GM12878 (cell line): Measurements from ENCODE around the gene LRR1. TPM values are rescaled to one million over a fixed set of nuclear protein-coding genes. Genes with fewer than 3 reads are reported as not detected.

Source experiments
- ATAC-seq: fragments of 200-7000 bp; cut with Tn5 transposase; 3 replicates; pipeline ENCODE4 v1.9.1; 2020; ENCODE audit warnings: mild to moderate bottlenecking, moderate library complexity
- BruUV-seq: library from RNA; stranded (reverse); fragments of 400-500 nt; replicated peaks from 2 replicates; lab custom pipeline; 2021; lab: Mats Ljungman, UMichigan
- CTCF ChIA-PET: fragments of 300-600 bp; sonication (Branson Sonifier 250); formaldehyde crosslinking; extraction: SDS; loops from one replicate; lab custom pipeline; 2021; ENCODE audit warnings: inconsistent platforms; lab: Yijun Ruan, JAX
- POLR2A ChIA-PET: fragments of 350-600 bp; formaldehyde crosslinking; extraction: SDS; loops from one replicate; lab custom pipeline; 2021; ENCODE audit warnings: inconsistent platforms; lab: Charles Lee
- RAD21 ChIA-PET: fragments of 300-600 bp; sonication (Branson Sonifier 250); formaldehyde crosslinking; loops from one replicate; lab custom pipeline; 2023; ENCODE audit warnings: antibody characterized with exemption; ENCODE audit not compliant: unreplicated experiment; lab: Charles Lee
- SMC1A ChIA-PET: fragments of 300-600 bp; sonication (Branson Sonifier 250); formaldehyde crosslinking; loops from one replicate; lab custom pipeline; 2023; ENCODE audit not compliant: unreplicated experiment, uncharacterized antibody; lab: Charles Lee
- DNase-seq: peaks from one replicate; pipeline ENCODE4 v3.0.0-alpha.2; 2011; ENCODE audit warnings: low read depth, low spot score
- FAIRE-seq: peaks from 3 replicates; lab custom pipeline; 2011; peaks lifted over from hg19 to GRCh38; lab: Jason Lieb, UNC
- H2AFZ ChIP-seq: 2 replicates; pipeline ENCODE4 v1.6.0; 2011; ENCODE audit warnings: low read depth, low read length, control low read depth; ENCODE audit not compliant: control insufficient read depth
- H3K27ac ChIP-seq: 2 replicates; pipeline ENCODE4 v1.5.1; 2011; ENCODE audit warnings: control low read depth; ENCODE audit not compliant: control insufficient read depth, insufficient read depth
- H3K27me3 ChIP-seq, 2 experiments: replicated peaks in 1 of 2; 2 replicates each; pipeline versions ENCODE4 v1.6.0 to v1.6.1; 2011; ENCODE audit warnings: low read length in 1 of 2; ENCODE audit not compliant: control insufficient read depth in 2 of 2, insufficient read depth in 2 of 2
- H3K36me3 ChIP-seq, 2 experiments: 2 replicates each; pipeline ENCODE4 v1.5.1; 2011; ENCODE audit warnings: low read length in 1 of 2; ENCODE audit not compliant: control insufficient read depth in 2 of 2, insufficient read depth in 2 of 2
- H3K4me1 ChIP-seq: 2 replicates; pipeline ENCODE4 v1.6.1; 2011; ENCODE audit warnings: mild to moderate bottlenecking, low read length, moderate library complexity, mixed read lengths; ENCODE audit not compliant: control insufficient read depth, insufficient read depth
- H3K4me2 ChIP-seq: 2 replicates; pipeline ENCODE4 v1.6.0; 2011; ENCODE audit warnings: control low read depth; ENCODE audit not compliant: control insufficient read depth, insufficient read depth
- H3K4me3 ChIP-seq: fragments of 200-600 bp; sonication (generic); 2 replicates; pipeline ENCODE4 v1.5.1; 2016
- H3K79me2 ChIP-seq: 2 replicates; pipeline ENCODE4 v1.6.0; 2011; ENCODE audit warnings: low read length; ENCODE audit not compliant: control insufficient read depth, insufficient read depth
- H3K9ac ChIP-seq: 2 replicates; pipeline ENCODE4 v1.8.0; 2011; ENCODE audit warnings: low read length, control low read depth, mixed read lengths; ENCODE audit not compliant: control insufficient read depth, insufficient read depth
- H3K9me3 ChIP-seq: replicated peaks from 3 replicates; pipeline ENCODE4 v1.5.1; 2011; ENCODE audit warnings: mild to moderate bottlenecking, low read length; ENCODE audit not compliant: control insufficient read depth, insufficient read depth
- H4K20me1 ChIP-seq: 2 replicates; pipeline ENCODE4 v1.6.0; 2011; ENCODE audit not compliant: control insufficient read depth, insufficient read depth
- ATF7 ChIP-seq: fragments of 450-650 bp; IDR thresholded peaks from 2 replicates; pipeline ENCODE4 v1.6.1; 2016; ENCODE audit warnings: low read depth, mild to moderate bottlenecking
- BRCA1 ChIP-seq: IDR thresholded peaks from 2 replicates; pipeline ENCODE4 v1.6.1; 2011; ENCODE audit warnings: low read depth, low read length, improper control_type of control experiment
- CTCF ChIP-seq, 3 experiments: IDR thresholded peaks in 2 of 3; conservative IDR thresholded peaks in 1 of 3; 2 replicates each; pipeline ENCODE4 v1.5.1; 2011; ENCODE audit warnings: low read depth in 3 of 3, low read length in 3 of 3, mild to moderate bottlenecking in 3 of 3, control low read depth in 2 of 3, moderate library complexity in 2 of 3, inconsistent platforms in 1 of 3, mixed read lengths in 1 of 3; ENCODE audit not compliant: control insufficient read depth in 2 of 3, insufficient read depth in 1 of 3; ENCODE audit errors: extremely low read depth in 1 of 3
- EED ChIP-seq: sonication (generic); IDR thresholded peaks from 2 replicates; pipeline ENCODE4 v1.6.1; 2016; ENCODE audit warnings: antibody characterized with exemption, low read depth
- FOS ChIP-seq: IDR thresholded peaks from 3 replicates; pipeline ENCODE4 v1.6.1; 2011; ENCODE audit warnings: borderline replicate concordance; ENCODE audit not compliant: insufficient read length; ENCODE audit errors: extremely low read depth
- FOXK2 ChIP-seq: fragments of 450-650 bp; IDR thresholded peaks from 2 replicates; pipeline ENCODE4 v1.6.1; 2017; ENCODE audit warnings: mild to moderate bottlenecking, moderate library complexity
- GABPA ChIP-seq: IDR thresholded peaks from 2 replicates; pipeline ENCODE4 v1.6.1; 2014; ENCODE audit warnings: antibody characterized with exemption, low read depth, mild to moderate bottlenecking, inconsistent platforms
- JUND ChIP-seq: IDR thresholded peaks from 2 replicates; pipeline ENCODE4 v1.6.1; 2012; ENCODE audit warnings: low read depth, mild to moderate bottlenecking, low read length, improper control_type of control experiment, moderate library complexity
- KLF5 ChIP-seq: fragments of 450-650 bp; IDR thresholded peaks from 2 replicates; pipeline ENCODE4 v1.6.1; 2014; ENCODE audit warnings: mild to moderate bottlenecking; ENCODE audit not compliant: partially characterized antibody
- LARP7 ChIP-seq: fragments of 450-650 bp; IDR thresholded peaks from 2 replicates; pipeline ENCODE4 v1.6.1; 2017; ENCODE audit warnings: mild to moderate bottlenecking
- MAX ChIP-seq: IDR thresholded peaks from 2 replicates; pipeline ENCODE4 v1.6.1; 2012; ENCODE audit warnings: low read depth, low read length, improper control_type of control experiment
- NR2C1 ChIP-seq: fragments of 450-650 bp; IDR thresholded peaks from 2 replicates; pipeline ENCODE4 v1.6.1; 2017; ENCODE audit warnings: antibody characterized with exemption, mild to moderate bottlenecking, moderate library complexity
- SIN3A ChIP-seq: IDR thresholded peaks from 2 replicates; pipeline ENCODE4 v1.6.1; 2012; ENCODE audit warnings: low read depth, low read length, improper control_type of control experiment
- SUPT20H ChIP-seq: IDR thresholded peaks from 2 replicates; pipeline ENCODE4 v1.6.1; 2011; ENCODE audit warnings: low read depth, mild to moderate bottlenecking, low read length, moderate library complexity, borderline replicate concordance; ENCODE audit not compliant: control insufficient read depth
- ZBED1 ChIP-seq: IDR thresholded peaks from 2 replicates; pipeline ENCODE4 v1.6.1; 2016; ENCODE audit warnings: borderline replicate concordance
- ZNF217 ChIP-seq: fragments of 450-650 bp; IDR thresholded peaks from 2 replicates; pipeline ENCODE4 v1.6.1; 2017; ENCODE audit warnings: antibody characterized with exemption, mild to moderate bottlenecking
- ZNF622 ChIP-seq: fragments of 450-650 bp; IDR thresholded peaks from 2 replicates; pipeline ENCODE4 v1.6.1; 2017; ENCODE audit warnings: mild to moderate bottlenecking, inconsistent platforms
- WGBS: methylation state at CpG from one replicate; pipeline ENCODE4 v1.1.6; 2016; ENCODE audit warnings: low lambda C conversion rate; ENCODE audit not compliant: insufficient replicate concordance, insufficient coverage; ENCODE audit errors: missing lambda C conversion rate; 5-methylcytosine and 5-hydroxymethylcytosine counted together
- in situ Hi-C: fragments of 300-500 bp; cut with MboI; formaldehyde crosslinking; loops from 9 replicates; pipeline ENCODE4 v1.14.3; 2018; ENCODE audit warnings: mixed read lengths
- intact Hi-C: fragments of 100-400 bp; cut with micrococcal nuclease; formaldehyde crosslinking; loops from one replicate; pipeline ENCODE4 v1.14.2; 2022; ENCODE audit not compliant: unreplicated experiment
- polyA plus RNA-seq, 11 experiments: library from polyadenylated mRNA; depleted of rRNA in 4 of 11; unstranded in 6 of 11; stranded (reverse) in 5 of 11; fragments of >200 nt; fragmentation: Nextera tagmentation in 4 of 11; fragmentation: Illumina TruSeq in 1 of 11; extraction: Ambion mirVana in 4 of 11; extraction: Trizol in 1 of 11; gene quantifications; 1 replicate in 1 of 11; 2 replicates in 10 of 11; pipeline versions ENCODE4 v1.2.1 to v1.2.3, GENCODE V29; 2011 to 2016; ENCODE audit warnings: inconsistent platforms in 2 of 11, missing spikeins in 2 of 11, low read depth in 1 of 11
- total RNA-seq, 4 experiments: library from RNA; depleted of rRNA in 3 of 4; stranded (reverse); fragments of >200 nt in 3 of 4; fragmentation: Illumina TruSeq in 1 of 4; extraction: Trizol in 1 of 4; gene quantifications; 2 replicates each; pipeline versions ENCODE4 v1.2.1 to v1.2.3, GENCODE V29; 2013 to 2021
- TF ChIP-seq, protein P1 (sequence below): fragments of 450-650 bp; formaldehyde crosslinking; IDR thresholded peaks from 2 replicates; pipeline ENCODE4 v1.4.0; 2022; ENCODE audit warnings: mild to moderate bottlenecking, moderate library complexity

LRR1 gene
- total and polyA plus RNA-seq, 10 of the 15 experiments (the other 5 are each of a cell fraction or from before 2014, with no cell fraction given): 36.9 to 110 (median 53.1) TPM

DNA sequence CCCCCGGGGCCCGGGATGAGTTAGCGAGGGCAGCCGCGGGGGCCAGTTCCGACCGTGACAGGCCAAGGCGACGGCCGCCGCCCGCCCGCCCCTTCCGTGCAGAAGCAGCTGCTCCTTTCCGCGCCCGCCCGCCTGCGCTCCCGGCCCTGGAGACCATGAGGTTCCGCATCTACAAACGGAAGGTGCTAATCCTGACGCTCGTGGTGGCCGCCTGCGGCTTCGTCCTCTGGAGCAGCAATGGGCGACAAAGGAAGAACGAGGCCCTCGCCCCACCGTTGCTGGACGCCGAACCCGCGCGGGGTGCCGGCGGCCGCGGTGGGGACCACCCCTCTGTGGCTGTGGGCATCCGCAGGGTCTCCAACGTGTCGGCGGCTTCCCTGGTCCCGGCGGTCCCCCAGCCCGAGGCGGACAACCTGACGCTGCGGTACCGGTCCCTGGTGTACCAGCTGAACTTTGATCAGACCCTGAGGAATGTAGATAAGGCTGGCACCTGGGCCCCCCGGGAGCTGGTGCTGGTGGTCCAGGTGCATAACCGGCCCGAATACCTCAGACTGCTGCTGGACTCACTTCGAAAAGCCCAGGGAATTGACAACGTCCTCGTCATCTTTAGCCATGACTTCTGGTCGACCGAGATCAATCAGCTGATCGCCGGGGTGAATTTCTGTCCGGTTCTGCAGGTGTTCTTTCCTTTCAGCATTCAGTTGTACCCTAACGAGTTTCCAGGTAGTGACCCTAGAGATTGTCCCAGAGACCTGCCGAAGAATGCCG, 22.6 kb downstream of the LRR1 start:
- no peaks in the 10 kb centered on the region for H3K9me3 ChIP-seq
- no peaks in the 10 kb centered on the region for H3K27me3 ChIP-seq
- POLR2A ChIA-PET: interaction anchor here (0.5 to 6.2 kb wide), 13 partner anchors 11 to 714 kb away, joined by 3 to 122 read pairs (median 7); partner anchors contain the start of genes DNAAF2, KLHDC2, LRR1 and NEMF
- SMC1A ChIA-PET: interaction anchor here (0.7 to 3.2 kb wide), 10 partner anchors 10 to 247 kb away, joined by 3 to 28 read pairs (median 6); partner anchors contain the start of genes LRR1 and RPS29
- H3K79me2 ChIP-seq: peaks cover 91% of the 10 kb centered on the region
- in situ Hi-C loops: loop anchor here (10.0 kb wide), 1 partner anchor 1204 kb away; no protein-coding TSS in a partner anchor
- no peaks in the 10 kb centered on the region for H4K20me1 ChIP-seq
- RAD21 ChIA-PET: interaction anchor here (0.6 to 5.8 kb wide), 12 partner anchors 9 to 494 kb away, joined by 3 to 82 read pairs (median 6); partner anchors contain the start of genes DNAAF2, KLHDC2, LRR1 and RPS29
- no peaks in the 10 kb centered on the region; the same call in 1 of the 2 replicates for H3K4me1 ChIP-seq
- H2AFZ ChIP-seq: peak overlapping the region; percentile 26
- peak overlapping the region; percentile 98 for H3K9ac ChIP-seq
- WGBS: under 1% methylated on average over 65 of the region's 65 CpGs
- ATAC-seq (peak; percentile 57), DNase-seq (no peak), FAIRE-seq (no peak)
- CTCF ChIA-PET: interaction anchor here (0.5 to 2.7 kb wide), 11 partner anchors 11 to 232 kb away, joined by 3 to 23 read pairs (median 10); partner anchors contain the start of genes LRR1, NEMF and RPS29
- peak overlapping the region; percentile 98 for H3K27ac ChIP-seq
- peak overlapping the region; percentile 92 for H3K4me3 ChIP-seq
- H3K36me3 ChIP-seq: peaks cover 0 to 6% of the 10 kb centered on the region in 2 experiments
- BruUV-seq: no TSS peak
- intact Hi-C loops: loop anchor here (1.0 to 5.0 kb wide), 3 partner anchors 23 to 1046 kb away; partner anchors contain the start of genes LRR1, RPS29 and SAV1
- H3K4me2 ChIP-seq: peak overlapping the region; percentile 95
- 0 out of 2 replicates have a peak, but pooled peaks have one; percentile 15 for TF ChIP-seq EED
- no peak for TF ChIP-seq CTCF (IDR thresholded peaks at IDR 0.05 in 2 of 3, conservative IDR thresholded peaks at IDR 0.05 in 1 of 3; ENCODE audit: control insufficient read depth in 2 of 3, extremely low read depth in 1 of 3, insufficient read depth in 1 of 3, low read depth in 3 of 3, low read length in 3 of 3)
- no peak for TF ChIP-seq ZNF622
- no peak for TF ChIP-seq KLF5
- TF ChIP-seq ZNF217: peak; percentile 81; the same call in 1 of the 2 replicates
- TF ChIP-seq JUND: no peak
- peak; percentile 79 for TF ChIP-seq LARP7
- TF ChIP-seq SIN3A: peak; percentile 44; the same call in 1 of the 2 replicates
- TF ChIP-seq ZBED1: 0 out of 2 replicates have a peak, but pooled peaks have one; percentile 16
- TF ChIP-seq MAX: peak; percentile 17; the same call in 1 of the 2 replicates
- no peak for TF ChIP-seq NR2C1
- TF ChIP-seq, protein P1, sequence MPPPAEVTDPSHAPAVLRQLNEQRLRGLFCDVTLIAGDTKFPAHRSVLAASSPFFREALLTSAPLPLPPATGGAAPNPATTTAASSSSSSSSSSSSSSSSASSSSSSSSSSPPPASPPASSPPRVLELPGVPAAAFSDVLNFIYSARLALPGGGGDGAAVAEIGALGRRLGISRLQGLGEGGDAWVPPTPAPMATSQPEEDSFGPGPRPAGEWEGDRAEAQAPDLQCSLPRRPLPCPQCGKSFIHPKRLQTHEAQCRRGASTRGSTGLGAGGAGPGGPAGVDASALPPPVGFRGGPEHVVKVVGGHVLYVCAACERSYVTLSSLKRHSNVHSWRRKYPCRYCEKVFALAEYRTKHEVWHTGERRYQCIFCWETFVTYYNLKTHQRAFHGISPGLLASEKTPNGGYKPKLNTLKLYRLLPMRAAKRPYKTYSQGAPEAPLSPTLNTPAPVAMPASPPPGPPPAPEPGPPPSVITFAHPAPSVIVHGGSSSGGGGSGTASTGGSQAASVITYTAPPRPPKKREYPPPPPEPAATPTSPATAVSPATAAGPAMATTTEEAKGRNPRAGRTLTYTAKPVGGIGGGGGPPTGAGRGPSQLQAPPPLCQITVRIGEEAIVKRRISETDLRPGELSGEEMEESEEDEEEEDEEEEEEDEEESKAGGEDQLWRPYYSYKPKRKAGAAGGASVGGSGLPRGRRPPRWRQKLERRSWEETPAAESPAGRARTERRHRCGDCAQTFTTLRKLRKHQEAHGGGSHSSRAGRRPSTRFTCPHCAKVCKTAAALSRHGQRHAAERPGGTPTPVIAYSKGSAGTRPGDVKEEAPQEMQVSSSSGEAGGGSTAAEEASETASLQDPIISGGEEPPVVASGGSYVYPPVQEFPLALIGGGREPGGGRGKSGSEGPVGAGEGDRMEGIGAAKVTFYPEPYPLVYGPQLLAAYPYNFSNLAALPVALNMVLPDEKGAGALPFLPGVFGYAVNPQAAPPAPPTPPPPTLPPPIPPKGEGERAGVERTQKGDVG: no peak
- no peak for TF ChIP-seq FOS
- no peak for TF ChIP-seq SUPT20H
- no peak for TF ChIP-seq FOXK2
- no peak for TF ChIP-seq BRCA1
- TF ChIP-seq ATF7: no peak
- no peak for TF ChIP-seq GABPA
